Gastroesophageal sphincter (tissue), 4 donors: Measurements from ENCODE around the gene CLIC4. TPM values are rescaled to one million over a fixed set of nuclear protein-coding genes. Genes with fewer than 3 reads are reported as not detected.
A peak's percentile ranks its signal among the peaks of the same experiment; 100 is the strongest.
"Not testable (repeated sequence)": the region's sequence is repeated elsewhere in the genome, so short reads cannot be mapped to it uniquely, and the experiment has no call there.

Source experiments
- ATAC-seq: fragments of 150-250 bp; one replicate; pipeline ENCODE4 v1.9.1; 2016; ENCODE audit warnings: mild to moderate bottlenecking, moderate library complexity
- H3K27ac ChIP-seq, 4 donors: fragments of 200-600 bp; sonication (generic) in 3 of 4; 1 replicate in 3 of 4; 2 replicates in 1 of 4; pipeline ENCODE4 v1.5.1; 2016 to 2019
- H3K27me3 ChIP-seq: fragments of 200-600 bp; sonication (generic); one replicate; pipeline ENCODE4 v1.5.1; 2019
- H3K36me3 ChIP-seq, 2 donors: fragments of 200-600 bp; sonication (generic); one replicate each; pipeline ENCODE4 v1.5.1; 2019; ENCODE audit warnings: control low read depth in 1 of 2
- H3K4me1 ChIP-seq, 3 donors: fragments of 200-600 bp; sonication (generic); 1 replicate in 2 of 3; 2 replicates in 1 of 3; pipeline ENCODE4 v1.5.1; 2016 to 2019; ENCODE audit warnings: control low read depth in 2 of 3
- H3K4me3 ChIP-seq, 2 donors: fragments of 200-600 bp; sonication (generic); one replicate each; pipeline ENCODE4 v1.5.1; 2019; ENCODE audit warnings: mild to moderate bottlenecking in 1 of 2, moderate library complexity in 1 of 2
- H3K9me3 ChIP-seq, 3 donors: fragments of 200-600 bp; sonication (generic); one replicate each; pipeline ENCODE4 v1.5.1; 2017 to 2019; ENCODE audit warnings: control low read depth in 2 of 3
- EP300 ChIP-seq: sonication (generic); formaldehyde crosslinking; IDR thresholded peaks from one replicate; pipeline ENCODE4 v1.6.1; 2017; ENCODE audit warnings: antibody characterized with exemption, mild to moderate bottlenecking
- POLR2A ChIP-seq, 2 donors: fragments of 450-650 bp; IDR thresholded peaks; one replicate each; pipeline ENCODE4 v1.6.1; 2017; ENCODE audit warnings: antibody characterized with exemption in 2 of 2, mild to moderate bottlenecking in 2 of 2, moderate library complexity in 1 of 2
- POLR2AphosphoS5 ChIP-seq: sonication (generic); formaldehyde crosslinking; IDR thresholded peaks from one replicate; pipeline ENCODE4 v1.6.1; 2017; ENCODE audit warnings: antibody characterized with exemption
- WGBS, 2 donors: methylation state at CpG; one replicate each; pipeline ENCODE4 v1.1.5; 2018; ENCODE audit warnings: low coverage in 1 of 2; 5-methylcytosine and 5-hydroxymethylcytosine counted together
- total RNA-seq, 4 donors: library from RNA; depleted of rRNA; stranded (reverse); fragments of >200 nt; gene quantifications; one replicate each; pipeline ENCODE4 v1.1.0, GENCODE V29; 2016
- TF ChIP-seq, protein P1 (sequence below), 4 experiments: fragments of 200-600 bp in 2 of 4; fragments of 450-650 bp in 2 of 4; sonication (generic) in 1 of 4; IDR thresholded peaks; one replicate each; pipeline ENCODE4 v1.5.1; 2017 to 2019; ENCODE audit warnings: antibody characterized with exemption in 4 of 4, mild to moderate bottlenecking in 2 of 4, moderate library complexity in 2 of 4

Gene CLIC4
- total RNA-seq, 4 donors from 2014 or later: 553 to 721 (median 692) TPM

- Histone ChIP-seq H3K27ac (no peak overlapping the region), H3K27me3 (no peaks in the 10 kb centered on the region), H3K36me3 (no peaks in the 10 kb centered on the region), H3K9me3 (no peaks in the 10 kb centered on the region), H3K4me1 (peaks cover 0 to 53% (median 18%) of the 10 kb centered on the region in 3 donors), H3K4me3 (no peak overlapping the region)
- ATAC-seq: no peak
- WGBS, 2 donors: no CpG with 5 or more reads among the region's 31 CpGs
- TF ChIP-seq, protein P1, sequence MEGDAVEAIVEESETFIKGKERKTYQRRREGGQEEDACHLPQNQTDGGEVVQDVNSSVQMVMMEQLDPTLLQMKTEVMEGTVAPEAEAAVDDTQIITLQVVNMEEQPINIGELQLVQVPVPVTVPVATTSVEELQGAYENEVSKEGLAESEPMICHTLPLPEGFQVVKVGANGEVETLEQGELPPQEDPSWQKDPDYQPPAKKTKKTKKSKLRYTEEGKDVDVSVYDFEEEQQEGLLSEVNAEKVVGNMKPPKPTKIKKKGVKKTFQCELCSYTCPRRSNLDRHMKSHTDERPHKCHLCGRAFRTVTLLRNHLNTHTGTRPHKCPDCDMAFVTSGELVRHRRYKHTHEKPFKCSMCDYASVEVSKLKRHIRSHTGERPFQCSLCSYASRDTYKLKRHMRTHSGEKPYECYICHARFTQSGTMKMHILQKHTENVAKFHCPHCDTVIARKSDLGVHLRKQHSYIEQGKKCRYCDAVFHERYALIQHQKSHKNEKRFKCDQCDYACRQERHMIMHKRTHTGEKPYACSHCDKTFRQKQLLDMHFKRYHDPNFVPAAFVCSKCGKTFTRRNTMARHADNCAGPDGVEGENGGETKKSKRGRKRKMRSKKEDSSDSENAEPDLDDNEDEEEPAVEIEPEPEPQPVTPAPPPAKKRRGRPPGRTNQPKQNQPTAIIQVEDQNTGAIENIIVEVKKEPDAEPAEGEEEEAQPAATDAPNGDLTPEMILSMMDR (IDR thresholded peaks at IDR 0.05): no peak
- TF ChIP-seq EP300: no peak
- TF ChIP-seq POLR2A (IDR thresholded peaks at IDR 0.05): no peak
- TF ChIP-seq POLR2AphosphoS5: no peak
These were observed 23.7 kb upstream of the CLIC4 start for GRCh38 chr1:24721533-24721932.

GRCh38 chr1:24722073-24723035 is 22.9 kb upstream of the CLIC4 start:
- H3K36me3 ChIP-seq, H3K27ac ChIP-seq, ATAC-seq, H3K4me3 ChIP-seq, H3K27me3 ChIP-seq, H3K9me3 ChIP-seq: not testable (repeated sequence)
- WGBS, 2 donors: 81 to 92% methylated on average over 9 to 11 of the region's 21 CpGs
- peaks cover 0 to 60% (median 22%) of the 10 kb centered on the region in 3 donors for H3K4me1 ChIP-seq

DNA sequence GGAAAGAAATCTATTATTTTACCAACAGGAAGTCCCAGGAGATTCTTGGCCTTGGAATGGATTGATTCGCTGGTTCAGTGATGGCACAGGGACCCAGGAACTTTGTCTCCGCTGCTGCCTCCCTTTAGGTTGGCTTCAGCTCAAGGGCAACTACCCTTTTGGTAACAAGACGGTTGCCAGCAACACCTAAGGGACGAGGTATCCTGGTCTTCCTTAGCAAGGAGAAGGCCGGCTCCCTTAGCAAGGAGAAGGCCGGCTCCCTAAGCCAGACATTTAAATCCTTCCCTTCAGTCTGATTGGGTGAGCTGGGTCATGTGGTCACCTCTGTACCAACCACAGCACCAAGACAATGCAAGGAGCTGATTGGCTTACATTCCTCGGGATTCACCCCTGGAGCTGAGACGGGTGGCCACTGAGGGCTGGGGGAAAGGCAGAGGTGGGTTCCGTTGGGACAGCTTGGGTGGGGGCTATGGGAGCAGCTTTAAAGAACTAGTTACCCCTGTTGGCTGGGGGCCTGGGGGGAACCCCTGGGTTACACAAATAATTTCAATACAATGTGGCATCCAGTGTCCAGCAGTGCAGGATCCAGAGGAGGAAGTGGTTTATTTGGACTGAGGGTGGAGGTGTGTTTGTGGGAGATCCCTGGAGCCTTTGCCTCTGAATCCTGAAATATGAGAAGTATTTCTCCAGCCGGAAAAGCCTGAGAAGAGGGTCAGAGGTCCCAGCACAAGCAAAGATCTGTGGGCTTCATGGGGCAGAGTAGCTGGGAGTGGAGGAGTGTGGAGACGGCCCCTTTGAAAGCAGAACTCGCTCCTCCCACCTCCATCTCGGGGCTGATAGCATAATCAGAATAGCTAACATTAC is 20.7 kb upstream of the CLIC4 start:
- H3K4me1 ChIP-seq: peaks cover 0 to 47% (median 13%) of the 10 kb centered on the region in 3 donors
- no peaks in the 10 kb centered on the region for H3K9me3 ChIP-seq
- H3K4me3 ChIP-seq: no peak overlapping the region
- 16 to 74% methylated on average over 2 to 8 of the region's 13 CpGs for WGBS, 2 donors
- peak overlapping the region in 2 of 4 donors; percentile 42 to 54 for H3K27ac ChIP-seq
- no peaks in the 10 kb centered on the region for H3K27me3 ChIP-seq
- TF ChIP-seq POLR2A (IDR thresholded peaks at IDR 0.05) (no peak), EP300 (no peak), POLR2AphosphoS5 (no peak)
- TF ChIP-seq, protein P1 (IDR thresholded peaks at IDR 0.05): no peak
- peak; percentile 9 for ATAC-seq
- no peaks in the 10 kb centered on the region for H3K36me3 ChIP-seq

- TF ChIP-seq, protein P1 (IDR thresholded peaks at IDR 0.05): no peak
- TF ChIP-seq POLR2AphosphoS5: no peak
- no peak for TF ChIP-seq EP300
- TF ChIP-seq POLR2A (IDR thresholded peaks at IDR 0.05): no peak
- WGBS, 2 donors: 60 to 71% methylated on average over 1 to 4 of the region's 5 CpGs
- Histone ChIP-seq H3K4me1 (peaks cover 0 to 41% (median 8%) of the 10 kb centered on the region in 3 donors), H3K27ac (peak overlapping the region in 2 of 4 donors; percentile 2 to 42), H3K9me3 (no peaks in the 10 kb centered on the region), H3K4me3 (no peak overlapping the region), H3K27me3 (no peaks in the 10 kb centered on the region), H3K36me3 (no peaks in the 10 kb centered on the region)
- ATAC-seq: peak; percentile 22
These were observed 20.0 kb upstream of the CLIC4 start for GRCh38 chr1:24725209-24725651.

- no peaks in the 10 kb centered on the region for H3K36me3 ChIP-seq
- 100% methylated on average over 1 to 4 of the region's 4 CpGs for WGBS, 2 donors
- no peak overlapping the region for H3K4me3 ChIP-seq
- H3K9me3 ChIP-seq: no peaks in the 10 kb centered on the region
- ATAC-seq: no peak
- H3K27ac ChIP-seq: peak overlapping the region in 2 of 4 donors; percentile 65 to 71
- TF ChIP-seq POLR2AphosphoS5 (no peak), EP300 (no peak), POLR2A (IDR thresholded peaks at IDR 0.05) (no peak)
- TF ChIP-seq, protein P1 (IDR thresholded peaks at IDR 0.05): no peak
- no peaks in the 10 kb centered on the region for H3K27me3 ChIP-seq
- H3K4me1 ChIP-seq: peaks cover 0 to 37% (median 15%) of the 10 kb centered on the region in 3 donors
These were observed 18.5 kb upstream of the CLIC4 start for GRCh38 chr1:24726741-24727140.
